Prostate gland (tissue), 2 donors: ENCODE results near the gene EIF2S2.

Source experiments
- CTCF ChIP-seq, 4 experiments: fragments of 200-600 bp in 2 of 4; fragments of 450-650 bp in 2 of 4; sonication (generic) in 2 of 4; IDR thresholded peaks; 1 replicate in 3 of 4; 2 replicates in 1 of 4; pipeline ENCODE4 v1.5.1; 2016 to 2019; ENCODE audit warnings: antibody characterized with exemption in 4 of 4, mild to moderate bottlenecking in 2 of 4, moderate library complexity in 2 of 4
- POLR2A ChIP-seq: fragments of 450-650 bp; IDR thresholded peaks from one replicate; pipeline ENCODE4 v1.6.1; 2016; ENCODE audit warnings: antibody characterized with exemption, mild to moderate bottlenecking

- TF ChIP-seq POLR2A (no peak), CTCF (IDR thresholded peaks at IDR 0.05) (no peak)
Measured at GRCh38 chr20:34047010-34047687, 64.9 kb downstream of the EIF2S2 start.
